Measurements from ENCODE around the gene IPMK.

Gene IPMK

DNA sequence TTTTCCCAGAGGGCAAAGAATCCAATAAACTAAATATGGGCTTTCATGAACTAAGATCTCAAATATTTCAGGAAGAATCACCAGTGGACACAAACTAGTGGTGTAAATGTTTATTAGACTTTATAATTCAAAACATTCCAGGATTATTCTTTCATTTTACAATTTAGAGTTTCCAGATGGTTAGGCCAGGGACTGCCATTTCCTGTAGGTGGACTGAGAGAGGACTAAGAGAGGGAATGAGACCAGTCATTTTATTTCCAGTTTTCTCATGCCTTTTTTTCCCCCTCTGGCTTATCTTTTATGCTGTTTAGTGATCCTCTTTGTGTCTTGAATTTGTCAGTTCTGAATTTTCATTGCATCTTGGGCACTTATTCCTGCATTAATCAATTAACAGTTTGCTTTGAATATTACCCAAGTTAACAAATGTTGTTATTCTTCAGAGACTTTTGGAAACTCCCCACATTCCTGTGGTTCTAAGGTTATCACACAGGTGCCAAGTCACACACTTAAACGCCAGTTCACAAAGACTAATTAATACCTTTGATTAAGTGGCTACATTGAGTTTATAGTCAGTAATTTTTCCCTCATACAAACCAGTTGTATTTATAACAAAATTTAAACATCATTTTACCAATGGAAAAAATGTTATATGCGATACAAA is 13.5 kb upstream of the IPMK start:
- TF ChIP-seq, protein P1, sequence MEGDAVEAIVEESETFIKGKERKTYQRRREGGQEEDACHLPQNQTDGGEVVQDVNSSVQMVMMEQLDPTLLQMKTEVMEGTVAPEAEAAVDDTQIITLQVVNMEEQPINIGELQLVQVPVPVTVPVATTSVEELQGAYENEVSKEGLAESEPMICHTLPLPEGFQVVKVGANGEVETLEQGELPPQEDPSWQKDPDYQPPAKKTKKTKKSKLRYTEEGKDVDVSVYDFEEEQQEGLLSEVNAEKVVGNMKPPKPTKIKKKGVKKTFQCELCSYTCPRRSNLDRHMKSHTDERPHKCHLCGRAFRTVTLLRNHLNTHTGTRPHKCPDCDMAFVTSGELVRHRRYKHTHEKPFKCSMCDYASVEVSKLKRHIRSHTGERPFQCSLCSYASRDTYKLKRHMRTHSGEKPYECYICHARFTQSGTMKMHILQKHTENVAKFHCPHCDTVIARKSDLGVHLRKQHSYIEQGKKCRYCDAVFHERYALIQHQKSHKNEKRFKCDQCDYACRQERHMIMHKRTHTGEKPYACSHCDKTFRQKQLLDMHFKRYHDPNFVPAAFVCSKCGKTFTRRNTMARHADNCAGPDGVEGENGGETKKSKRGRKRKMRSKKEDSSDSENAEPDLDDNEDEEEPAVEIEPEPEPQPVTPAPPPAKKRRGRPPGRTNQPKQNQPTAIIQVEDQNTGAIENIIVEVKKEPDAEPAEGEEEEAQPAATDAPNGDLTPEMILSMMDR (IDR thresholded peaks at IDR 0.05; ENCODE audit: control extremely low read depth, extremely low read depth, low read depth, missing control alignments): no peak
- ChIA-PET CTCF (interaction anchor here (0.8 to 2.1 kb wide), 4 partner anchors 9 to 104 kb away, joined by 3 to 14 read pairs (median 4); partner anchors contain the start of gene CISD1), POLR2A (no interaction called here)
- DNase-seq (ENCODE audit: extremely low spot score): no peak

DNA sequence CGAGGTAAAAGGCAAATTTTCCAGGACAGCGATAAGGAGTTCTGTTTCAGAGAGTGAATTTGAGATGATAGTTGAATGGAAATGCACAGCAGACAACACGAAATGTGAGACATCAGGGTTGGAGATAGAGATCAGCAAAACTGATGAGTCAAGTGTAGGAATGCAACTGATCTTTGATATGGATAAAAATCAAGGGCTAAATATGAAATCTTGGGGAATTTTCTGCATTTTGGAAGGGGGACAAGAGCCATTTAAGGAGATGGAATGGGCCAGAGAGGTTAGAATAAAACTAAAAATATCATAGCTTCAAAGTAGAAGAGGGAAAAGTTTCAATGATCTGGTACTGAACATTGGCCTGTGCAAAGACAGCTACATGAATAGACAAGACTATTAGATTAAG is 12.8 kb upstream of the IPMK start:
- TF ChIP-seq, protein P1 (IDR thresholded peaks at IDR 0.05; ENCODE audit: control extremely low read depth, extremely low read depth, low read depth, missing control alignments): no peak
- DNase-seq (ENCODE audit: extremely low spot score): no peak
- ChIA-PET POLR2A (no interaction called here), CTCF (interaction anchor here (0.8 to 2.1 kb wide), 4 partner anchors 9 to 103 kb away, joined by 3 to 14 read pairs (median 4); partner anchors contain the start of gene CISD1)

DNA sequence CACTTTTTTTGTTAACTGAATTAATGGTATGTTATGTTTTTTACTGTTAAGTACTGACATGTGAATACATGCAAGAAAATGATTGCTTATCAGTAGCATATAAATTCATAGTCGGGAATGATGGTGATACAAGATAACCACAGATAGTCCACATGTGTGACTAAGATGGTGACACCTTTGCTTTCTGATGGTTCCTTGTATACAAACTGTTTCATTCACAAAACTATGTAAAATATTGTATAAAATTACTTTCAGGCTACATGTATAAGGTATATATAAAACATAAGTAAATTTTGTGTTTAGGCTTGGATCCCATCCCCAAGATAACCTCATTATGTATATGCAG is 11.2 kb upstream of the IPMK start:
- TF ChIP-seq, protein P1 (IDR thresholded peaks at IDR 0.05; ENCODE audit: control extremely low read depth, extremely low read depth, low read depth, missing control alignments): no peak
- ChIA-PET CTCF (no interaction called here), POLR2A (no interaction called here)
- DNase-seq (ENCODE audit: extremely low spot score): no peak

DNA sequence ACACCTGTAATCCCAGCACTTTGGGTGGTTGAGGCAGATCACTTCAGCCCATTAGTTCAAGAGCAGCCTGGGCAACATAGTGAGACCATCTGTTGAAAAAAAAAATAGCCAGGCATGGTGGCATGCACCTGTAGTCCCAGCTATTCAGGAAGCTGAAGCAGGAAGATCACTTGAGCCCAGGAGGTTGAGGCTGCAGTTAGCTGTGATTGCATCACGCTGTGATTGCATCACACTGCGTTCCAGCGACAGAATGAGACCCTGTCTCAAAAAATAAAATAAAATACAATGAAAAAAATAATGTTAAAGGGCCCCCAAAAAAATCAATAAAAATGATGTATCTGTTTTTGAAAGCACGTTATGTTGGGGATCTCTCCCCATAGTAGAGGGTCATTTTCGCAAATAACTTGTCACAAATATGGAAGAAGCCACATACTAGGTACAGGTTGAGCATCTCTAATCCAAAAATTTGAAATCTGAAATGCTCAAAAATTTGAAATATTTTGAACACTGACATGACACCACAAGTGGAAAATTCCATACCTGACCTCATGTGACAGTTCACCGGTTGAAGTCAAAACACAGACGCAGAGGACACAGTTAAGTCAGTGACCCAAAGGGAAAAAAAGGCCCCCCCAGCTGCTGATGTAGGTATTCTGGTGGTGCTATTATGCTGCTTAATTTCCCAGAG is 10.7 kb upstream of the IPMK start:
- ChIA-PET POLR2A (no interaction called here), CTCF (interaction anchor here (1.9 to 3.3 kb wide), 3 partner anchors 10 to 21 kb away, joined by 8 to 11 read pairs (median 9); partner anchors contain the start of genes CISD1 and IPMK)
- DNase-seq (ENCODE audit: extremely low spot score): no peak
- TF ChIP-seq, protein P1 (IDR thresholded peaks at IDR 0.05; ENCODE audit: control extremely low read depth, extremely low read depth, low read depth, missing control alignments): no peak

DNA sequence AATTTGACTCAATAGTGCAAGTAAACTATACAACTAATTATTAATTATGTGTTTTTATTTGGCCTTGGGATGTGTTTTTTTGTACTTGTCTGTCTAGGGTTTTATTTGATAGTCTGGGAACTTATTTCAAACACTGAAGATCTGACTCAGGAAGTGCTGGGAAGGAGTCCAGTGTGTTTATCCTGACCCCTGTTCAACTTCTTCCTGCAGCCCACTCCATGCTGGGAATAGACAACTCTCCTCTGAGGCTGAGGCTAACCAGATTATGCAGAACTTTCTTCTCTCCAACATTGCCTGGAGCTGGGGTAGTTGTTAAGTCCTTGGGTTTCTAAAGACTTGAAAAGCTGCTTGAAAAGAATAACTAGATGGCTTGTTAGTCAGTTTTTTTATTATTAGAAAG is 8.2 kb upstream of the IPMK start:
- ChIA-PET POLR2A (no interaction called here), CTCF (interaction anchor here (0.7 to 3.3 kb wide), 5 partner anchors 16 to 109 kb away, joined by 3 to 11 read pairs (median 3); partner anchors contain the start of gene TFAM)
- no peak for DNase-seq (ENCODE audit: extremely low spot score)
- TF ChIP-seq, protein P1 (IDR thresholded peaks at IDR 0.05; ENCODE audit: control extremely low read depth, extremely low read depth, low read depth, missing control alignments): no peak

DNA sequence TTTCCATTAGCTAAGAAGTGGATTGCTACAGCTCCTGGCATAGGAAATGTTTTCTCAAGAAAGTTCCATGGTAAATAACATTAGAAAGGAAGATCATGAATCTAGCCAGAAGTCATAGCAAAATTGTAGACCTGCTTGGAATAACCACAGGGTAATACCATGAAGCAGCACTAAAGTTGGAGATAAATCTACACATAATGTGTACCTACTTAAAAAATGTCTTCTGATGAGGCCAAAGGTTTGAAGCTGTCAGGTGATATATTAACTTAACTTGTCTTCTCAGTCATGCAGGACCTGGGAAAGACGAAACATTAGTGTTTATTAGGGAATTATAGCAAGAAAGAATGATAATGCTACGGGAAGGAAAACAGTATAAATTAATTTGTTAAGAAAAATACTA is 7.6 kb upstream of the IPMK start:
- TF ChIP-seq, protein P1 (IDR thresholded peaks at IDR 0.05; ENCODE audit: control extremely low read depth, extremely low read depth, low read depth, missing control alignments): no peak
- ChIA-PET CTCF (interaction anchor here (0.7 to 3.3 kb wide), 4 partner anchors 17 to 110 kb away, joined by 3 to 11 read pairs (median 6); partner anchors contain the start of gene TFAM), POLR2A (no interaction called here)

More for the DNA sequence above, 7.6 kb upstream of the IPMK start:
- DNase-seq (ENCODE audit: extremely low spot score): no peak
